Neutrophil (primary cell): ENCODE results near the gene JPT2.

Experiments
- H3K27ac ChIP-seq: fragments of 200-600 bp; sonication (generic); 2 replicates; pipeline ENCODE4 v1.5.1; 2016; ENCODE audit warnings: mild to moderate bottlenecking, moderate library complexity
- H3K27me3 ChIP-seq: fragments of 200-600 bp; sonication (generic); 2 replicates; pipeline ENCODE4 v1.6.0; 2016; ENCODE audit warnings: mild to moderate bottlenecking
- H3K36me3 ChIP-seq: fragments of 200-600 bp; sonication (generic); 2 replicates; pipeline ENCODE4 v1.5.1; 2017
- H3K4me1 ChIP-seq, 2 experiments: fragments of 200-600 bp in 1 of 2; sonication (generic) in 1 of 2; 1 replicate in 1 of 2; 2 replicates in 1 of 2; pipeline versions ENCODE4 v1.5.1 to v1.6.1; 2013 to 2016; ENCODE audit warnings: low read depth in 1 of 2, low read length in 1 of 2, mild to moderate bottlenecking in 1 of 2, moderate library complexity in 1 of 2; ENCODE audit not compliant: control insufficient read depth in 1 of 2, insufficient read depth in 1 of 2
- H3K4me3 ChIP-seq, 2 experiments: fragments of 200-600 bp in 1 of 2; sonication (generic) in 1 of 2; 1 replicate in 1 of 2; 2 replicates in 1 of 2; pipeline ENCODE4 v1.5.1; 2013 to 2016; ENCODE audit warnings: low read depth in 1 of 2, low read length in 1 of 2, mild to moderate bottlenecking in 1 of 2, moderate library complexity in 1 of 2
- H3K9me3 ChIP-seq: fragments of 200-600 bp; sonication (generic); 2 replicates; pipeline ENCODE4 v1.5.1; 2016
- TF ChIP-seq, protein P1 (sequence below): fragments of 200-600 bp; sonication (generic); IDR thresholded peaks from 2 replicates; pipeline ENCODE4 v1.5.1; 2016; ENCODE audit warnings: antibody characterized with exemption

Gene JPT2

GRCh38 chr16:1665829-1666228 lies 12.2 kb upstream of the JPT2 start:
- H3K36me3 ChIP-seq = peaks cover 94% of the 10 kb centered on the region
- TF ChIP-seq, protein P1, sequence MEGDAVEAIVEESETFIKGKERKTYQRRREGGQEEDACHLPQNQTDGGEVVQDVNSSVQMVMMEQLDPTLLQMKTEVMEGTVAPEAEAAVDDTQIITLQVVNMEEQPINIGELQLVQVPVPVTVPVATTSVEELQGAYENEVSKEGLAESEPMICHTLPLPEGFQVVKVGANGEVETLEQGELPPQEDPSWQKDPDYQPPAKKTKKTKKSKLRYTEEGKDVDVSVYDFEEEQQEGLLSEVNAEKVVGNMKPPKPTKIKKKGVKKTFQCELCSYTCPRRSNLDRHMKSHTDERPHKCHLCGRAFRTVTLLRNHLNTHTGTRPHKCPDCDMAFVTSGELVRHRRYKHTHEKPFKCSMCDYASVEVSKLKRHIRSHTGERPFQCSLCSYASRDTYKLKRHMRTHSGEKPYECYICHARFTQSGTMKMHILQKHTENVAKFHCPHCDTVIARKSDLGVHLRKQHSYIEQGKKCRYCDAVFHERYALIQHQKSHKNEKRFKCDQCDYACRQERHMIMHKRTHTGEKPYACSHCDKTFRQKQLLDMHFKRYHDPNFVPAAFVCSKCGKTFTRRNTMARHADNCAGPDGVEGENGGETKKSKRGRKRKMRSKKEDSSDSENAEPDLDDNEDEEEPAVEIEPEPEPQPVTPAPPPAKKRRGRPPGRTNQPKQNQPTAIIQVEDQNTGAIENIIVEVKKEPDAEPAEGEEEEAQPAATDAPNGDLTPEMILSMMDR = no peak
- H3K4me3 ChIP-seq = no peak overlapping the region
- H3K27ac ChIP-seq = no peak overlapping the region
- H3K4me1 ChIP-seq = no peaks in the 10 kb centered on the region
- H3K27me3 ChIP-seq = no peaks in the 10 kb centered on the region
- no peaks in the 10 kb centered on the region for H3K9me3 ChIP-seq

DNA sequence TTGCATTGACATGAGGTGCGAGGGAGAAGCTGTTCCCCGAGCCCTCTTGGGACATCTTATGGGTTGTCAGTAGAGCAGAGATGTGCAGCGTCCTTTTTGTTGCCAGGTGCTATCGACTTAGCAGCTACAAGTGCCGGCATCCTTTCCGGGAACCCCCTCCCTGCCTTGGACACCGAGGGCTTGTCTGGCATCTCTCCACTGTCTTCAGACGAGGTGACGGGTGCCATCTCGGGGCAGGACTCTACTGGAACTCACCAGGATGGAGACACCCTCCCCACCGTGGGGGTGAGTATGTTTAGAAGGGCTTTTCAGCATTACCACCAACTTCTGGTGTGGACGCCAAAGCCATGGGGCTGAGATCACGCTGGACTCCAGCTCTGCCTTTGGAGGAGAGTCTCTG lies 11.8 kb upstream of the JPT2 start:
- no peak overlapping the region for H3K27ac ChIP-seq
- no peaks in the 10 kb centered on the region for H3K27me3 ChIP-seq
- peaks cover 98% of the 10 kb centered on the region for H3K36me3 ChIP-seq
- TF ChIP-seq, protein P1 = no peak
- no peaks in the 10 kb centered on the region for H3K9me3 ChIP-seq
- no peaks in the 10 kb centered on the region for H3K4me1 ChIP-seq
- no peak overlapping the region for H3K4me3 ChIP-seq

GRCh38 chr16:1667271-1667670 lies 10.8 kb upstream of the JPT2 start:
- H3K4me3 ChIP-seq = no peak overlapping the region
- no peaks in the 10 kb centered on the region for H3K27me3 ChIP-seq
- no peak overlapping the region for H3K27ac ChIP-seq
- H3K36me3 ChIP-seq = peaks cover 100% of the 10 kb centered on the region
- no peaks in the 10 kb centered on the region for H3K9me3 ChIP-seq
- no peaks in the 10 kb centered on the region for H3K4me1 ChIP-seq
- TF ChIP-seq, protein P1 = no peak

DNA sequence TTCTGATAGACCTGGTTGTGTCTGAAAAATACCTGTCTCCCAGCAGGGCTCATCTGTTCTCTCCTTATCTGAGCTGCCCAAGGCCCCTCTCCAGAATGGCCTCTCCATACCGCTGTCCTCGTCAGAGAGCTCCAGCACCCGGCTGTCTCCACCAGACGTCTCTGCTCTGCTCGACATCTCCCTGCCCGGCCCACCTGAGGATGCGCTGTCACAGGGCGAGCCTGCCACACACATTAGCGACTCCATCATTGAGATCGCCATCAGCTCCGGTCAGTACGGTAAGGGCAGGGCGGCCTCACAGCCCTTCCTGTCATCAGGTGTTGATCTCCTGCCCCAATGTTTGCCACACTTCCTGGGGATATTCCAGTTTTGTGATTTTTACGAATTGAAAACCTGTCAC lies 10.2 kb upstream of the JPT2 start:
- no peak overlapping the region for H3K27ac ChIP-seq
- H3K9me3 ChIP-seq = no peaks in the 10 kb centered on the region
- TF ChIP-seq, protein P1 = no peak
- peaks cover 100% of the 10 kb centered on the region for H3K36me3 ChIP-seq
- H3K27me3 ChIP-seq = no peaks in the 10 kb centered on the region
- H3K4me1 ChIP-seq = no peaks in the 10 kb centered on the region
- H3K4me3 ChIP-seq = no peak overlapping the region

DNA sequence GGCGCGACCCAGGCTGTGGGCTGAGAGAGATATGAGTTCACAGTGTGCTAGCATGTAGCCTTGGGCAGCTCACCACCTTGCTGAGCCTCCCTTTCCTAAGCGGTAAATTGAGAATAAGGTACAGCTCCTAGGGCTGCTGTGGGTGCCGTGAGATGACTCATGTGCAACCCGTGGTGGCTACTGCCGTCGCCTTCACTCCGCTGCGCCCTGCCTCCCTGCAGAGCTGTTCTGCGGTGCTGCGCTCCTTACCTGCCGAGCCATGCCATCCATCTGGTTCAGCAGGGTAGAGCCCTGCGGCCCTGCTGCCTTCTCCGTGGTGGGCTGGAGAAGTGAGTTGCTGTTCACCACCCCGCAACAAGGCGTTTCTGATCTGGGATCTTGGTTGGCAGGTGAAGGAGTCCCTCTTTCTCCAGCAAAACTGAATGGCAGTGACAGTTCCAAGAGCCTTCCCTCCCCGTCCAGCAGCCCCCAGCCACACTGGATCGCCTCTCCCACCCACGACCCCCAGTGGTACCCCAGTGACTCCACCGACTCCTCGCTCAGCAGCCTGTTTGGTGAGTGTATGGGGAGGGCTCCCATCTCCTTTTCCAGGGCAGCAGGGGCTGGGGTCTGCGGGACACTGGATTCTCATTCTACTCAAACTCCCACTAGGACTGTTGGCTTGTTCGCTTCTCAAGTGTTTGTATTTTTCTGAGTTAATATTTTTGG lies 9.3 kb upstream of the JPT2 start:
- H3K9me3 ChIP-seq = no peaks in the 10 kb centered on the region
- TF ChIP-seq, protein P1 = no peak
- H3K27ac ChIP-seq = no peak overlapping the region
- H3K27me3 ChIP-seq = no peaks in the 10 kb centered on the region
- no peaks in the 10 kb centered on the region for H3K4me1 ChIP-seq
- peaks cover 100% of the 10 kb centered on the region for H3K36me3 ChIP-seq
- H3K4me3 ChIP-seq = no peak overlapping the region
